K562 (cell line): ENCODE results near the gene PEAR1. TPM values are rescaled to one million over a fixed set of nuclear protein-coding genes. Genes with fewer than 3 reads are reported as not detected.
A peak's percentile ranks its signal among the peaks of the same experiment; 100 is the strongest.

ENCODE experiments used
- BCL6 ChIP-seq: fragments of 250-450 bp; sonication (Bioruptor Pico); IDR thresholded peaks from 2 replicates; pipeline ENCODE4 v1.4.0; 2020
- CAMTA2 ChIP-seq: fragments of 250-450 bp; sonication (Bioruptor Pico); conservative IDR thresholded peaks from 2 replicates; pipeline ENCODE4 v1.5.1; 2022
- CHD7 ChIP-seq: fragments of 200-600 bp; sonication (generic); IDR thresholded peaks from one replicate; pipeline ENCODE4 v1.6.1; 2012; ENCODE audit warnings: mild to moderate bottlenecking, low read depth, low read length, inconsistent platforms
- CREB1 ChIP-seq, 2 experiments: sonication (generic) in 1 of 2; formaldehyde crosslinking in 1 of 2; IDR thresholded peaks; 2 replicates each; pipeline versions ENCODE4 v1.6.1 to v1.8.0; 2012 to 2022; ENCODE audit warnings: inconsistent platforms in 1 of 2, mild to moderate bottlenecking in 1 of 2, missing genetic modification reagents in 1 of 2, moderate library complexity in 1 of 2
- FOXA3 ChIP-seq, 2 experiments: fragments of 450-650 bp in 1 of 2; sonication (generic) in 1 of 2; formaldehyde crosslinking; IDR thresholded peaks in 1 of 2; conservative IDR thresholded peaks in 1 of 2; 2 replicates each; pipeline versions ENCODE4 v1.4.0 to v1.8.0; 2020 to 2022; ENCODE audit warnings: mild to moderate bottlenecking in 2 of 2, missing genetic modification reagents in 1 of 2
- HDAC3 ChIP-seq: fragments of 450-650 bp; IDR thresholded peaks from 2 replicates; pipeline ENCODE4 v1.6.1; 2018; ENCODE audit warnings: borderline replicate concordance, mild to moderate bottlenecking, moderate library complexity; ENCODE audit not compliant: partially characterized antibody
- ILK ChIP-seq: fragments of 450-650 bp; IDR thresholded peaks from 2 replicates; pipeline ENCODE4 v1.6.1; 2016; ENCODE audit warnings: missing genetic modification characterization, low read depth, mild to moderate bottlenecking, missing compliant biosample characterization, moderate library complexity, borderline replicate concordance
- MAX ChIP-seq: sonication (generic); formaldehyde crosslinking; IDR thresholded peaks from 2 replicates; pipeline ENCODE4 v1.9.0; 2022; ENCODE audit warnings: mild to moderate bottlenecking, missing genetic modification reagents
- MED1 ChIP-seq: sonication (generic); formaldehyde crosslinking; IDR thresholded peaks from 2 replicates; pipeline ENCODE4 v1.8.1; 2023; ENCODE audit warnings: missing genetic modification reagents, borderline replicate concordance
- MTA2 ChIP-seq: fragments of 450-650 bp; IDR thresholded peaks from 2 replicates; pipeline ENCODE4 v1.6.1; 2016; ENCODE audit warnings: low read depth
- PCBP1 ChIP-seq: fragments of 200-400 bp; formaldehyde crosslinking; IDR thresholded peaks from 2 replicates; pipeline ENCODE4 v1.6.1; 2018; ENCODE audit warnings: mild to moderate bottlenecking, low read depth, low read length; ENCODE audit not compliant: poor library complexity, severe bottlenecking
- PHTF2 ChIP-seq: fragments of 250-450 bp; sonication (Bioruptor Pico); IDR thresholded peaks from 2 replicates; pipeline ENCODE4 v1.5.0; 2021; ENCODE audit warnings: mild to moderate bottlenecking
- POLR2AphosphoS2 ChIP-seq: IDR thresholded peaks from 2 replicates; pipeline ENCODE4 v1.6.1; 2012; ENCODE audit warnings: low read length, improper control_type of control experiment
- STAG1 ChIP-seq: sonication (generic); formaldehyde crosslinking; IDR thresholded peaks from 2 replicates; pipeline ENCODE4 v1.5.0; 2020; ENCODE audit warnings: missing genetic modification reagents, borderline replicate concordance
- TGIF2 ChIP-seq: sonication (generic); formaldehyde crosslinking; IDR thresholded peaks from 2 replicates; pipeline ENCODE4 v1.8.1; 2022; ENCODE audit warnings: mild to moderate bottlenecking, missing genetic modification reagents, moderate library complexity
- ZNF217 ChIP-seq: sonication (generic); formaldehyde crosslinking; IDR thresholded peaks from 2 replicates; pipeline ENCODE4 v1.8.0; 2022; ENCODE audit warnings: mild to moderate bottlenecking, missing genetic modification reagents
- ZNF274 ChIP-seq: IDR thresholded peaks from 2 replicates; pipeline ENCODE4 v1.6.1; 2011; ENCODE audit warnings: low read depth, mild to moderate bottlenecking, low read length, moderate library complexity, borderline replicate concordance
- polyA plus RNA-seq, 8 experiments: library from polyadenylated mRNA; depleted of rRNA in 4 of 8; stranded (reverse) in 5 of 8; unstranded in 3 of 8; fragments of >200 nt; fragmentation: Nextera tagmentation in 2 of 8; fragmentation: Illumina TruSeq in 1 of 8; extraction: Ambion mirVana in 2 of 8; extraction: Trizol in 1 of 8; gene quantifications; 2 replicates each; pipeline versions ENCODE4 v1.2.1 to v1.2.3, GENCODE V29; 2011 to 2014; ENCODE audit warnings: inconsistent platforms in 1 of 8, missing spikeins in 1 of 8
- total RNA-seq, 7 experiments: library from RNA; depleted of rRNA in 6 of 7; stranded (reverse); fragments of >200 nt in 6 of 7; fragmentation: Illumina TruSeq in 2 of 7; extraction: Trizol in 2 of 7; gene quantifications; 2 replicates each; pipeline versions ENCODE4 v1.2.1 to v1.2.3, GENCODE V29; 2011 to 2021; ENCODE audit warnings: low replicate concordance in 1 of 7

The PEAR1 gene
- total and polyA plus RNA-seq, 9 of the 15 experiments (the other 6 are each of a cell fraction or from before 2014, with no cell fraction given), result 0.87 to 13.9 (median 6.1) TPM

GRCh38 chr1:156914440-156914856, 20.9 kb downstream of the PEAR1 start (continued):
- no peak for TF ChIP-seq CHD7
- TF ChIP-seq MAX (CRISPR knock-in tag), result 0 out of 2 replicates have a peak, but pooled peaks have one; percentile 33
- no peak for TF ChIP-seq PCBP1
- TF ChIP-seq POLR2AphosphoS2, result no peak
- TF ChIP-seq HDAC3, result no peak
- no peak for TF ChIP-seq ZNF217 (CRISPR knock-in tag)
- TF ChIP-seq ZNF274, result no peak
- no peak for TF ChIP-seq CAMTA2 (CRISPR knock-in tag)
- no peak for TF ChIP-seq PHTF2
- no peak for TF ChIP-seq STAG1 (CRISPR knock-in tag)
- no peak for TF ChIP-seq MED1 (CRISPR knock-in tag)
- TF ChIP-seq FOXA3 (CRISPR knock-in tag; conservative IDR thresholded peaks at IDR 0.05 in 1 of 2, IDR thresholded peaks at IDR 0.05 in 1 of 2), result no peak
- TF ChIP-seq BCL6 (CRISPR knock-in tag), result no peak
- TF ChIP-seq MTA2, result peak; percentile 30; the same call in 1 of the 2 replicates
- peak; percentile 31; the same call in 1 of the 2 replicates for TF ChIP-seq CREB1 (IDR thresholded peaks at IDR 0.05)
- no peak for TF ChIP-seq CREB1 (CRISPR knock-in tag; IDR thresholded peaks at IDR 0.05)
- no peak for TF ChIP-seq ILK (tag)
- no peak for TF ChIP-seq TGIF2 (CRISPR knock-in tag)
